NCI-H82 (cell line): ENCODE measurements around the gene OXNAD1.
"Not testable (repeated sequence)": the region's sequence is repeated elsewhere in the genome, so short reads cannot be mapped to it uniquely, and the experiment has no call there.

Experiments used
- DNase-seq: peaks from one replicate; lab custom pipeline; 2025; lab: John Stamatoyannopoulos, UW

Gene OXNAD1

GRCh38 chr3:16304061-16305010 lies 39.3 kb downstream of the OXNAD1 start:
- no peak for DNase-seq

GRCh38 chr3:16305111-16305541 lies 40.1 kb downstream of the OXNAD1 start:
- no peak for DNase-seq

GRCh38 chr3:16307832-16308531 lies 43.0 kb downstream of the OXNAD1 start:
- no peak for DNase-seq

- DNase-seq = no peak
Measured at GRCh38 chr3:16308727-16309126, 43.7 kb downstream of the OXNAD1 start.

- DNase-seq = no peak
Measured at GRCh38 chr3:16309558-16309957, 44.5 kb downstream of the OXNAD1 start.

- not testable (repeated sequence) for DNase-seq
Measured at GRCh38 chr3:16310486-16310885, 45.5 kb downstream of the OXNAD1 start.

GRCh38 chr3:16311960-16312451 lies 47.0 kb downstream of the OXNAD1 start:
- no peak for DNase-seq

GRCh38 chr3:16313886-16314645 lies 49.1 kb downstream of the OXNAD1 start:
- no peak for DNase-seq

GRCh38 chr3:16315623-16316022 lies 50.6 kb downstream of the OXNAD1 start:
- no peak for DNase-seq

- no peak for DNase-seq
Measured at GRCh38 chr3:16316396-16316795, 51.4 kb downstream of the OXNAD1 start.

- no peak for DNase-seq
Measured at GRCh38 chr3:16316847-16317560, 52.0 kb downstream of the OXNAD1 start.

- no peak for DNase-seq
Measured at GRCh38 chr3:16317561-16317945, 52.5 kb downstream of the OXNAD1 start.

GRCh38 chr3:16318176-16318575 lies 53.2 kb downstream of the OXNAD1 start:
- DNase-seq = no peak

- DNase-seq = peak; percentile 53
Measured at GRCh38 chr3:16319307-16319706, 54.3 kb downstream of the OXNAD1 start.

- peak; percentile 73 for DNase-seq
Measured at GRCh38 chr3:16319723-16320122, 54.7 kb downstream of the OXNAD1 start.

GRCh38 chr3:16320711-16321110 lies 55.7 kb downstream of the OXNAD1 start:
- DNase-seq = no peak

- no peak for DNase-seq
Measured at GRCh38 chr3:16322189-16322588, 57.2 kb downstream of the OXNAD1 start.

GRCh38 chr3:16323737-16324136 lies 58.7 kb downstream of the OXNAD1 start:
- no peak for DNase-seq

GRCh38 chr3:16325850-16326249 lies 60.8 kb downstream of the OXNAD1 start:
- no peak for DNase-seq

- DNase-seq = no peak
Measured at GRCh38 chr3:16326724-16327349, 61.8 kb downstream of the OXNAD1 start.

GRCh38 chr3:16328124-16328523 lies 63.1 kb downstream of the OXNAD1 start:
- no peak for DNase-seq
